PFSK-1 (cell line): Measurements from ENCODE around the gene USP16.

Source experiments
- FOXP2 ChIP-seq: optimal IDR thresholded peaks from 2 replicates; pipeline ENCODE3; 2011; ENCODE audit warnings: borderline replicate concordance, control low read depth, inconsistent platforms; ENCODE audit not compliant: insufficient read depth; ENCODE audit errors: extremely low read length, extremely low read depth
- POLR2AphosphoS5 ChIP-seq: IDR thresholded peaks from 2 replicates; pipeline ENCODE4 v1.6.1; 2012; ENCODE audit warnings: low read depth, mild to moderate bottlenecking, control low read depth, low read length, moderate library complexity
- SIN3A ChIP-seq: IDR thresholded peaks from 2 replicates; pipeline ENCODE4 v1.6.1; 2012; ENCODE audit warnings: mild to moderate bottlenecking, low read length, moderate library complexity, borderline replicate concordance; ENCODE audit not compliant: insufficient read depth
- TAF1 ChIP-seq: IDR thresholded peaks from 2 replicates; pipeline ENCODE4 v1.6.1; 2012; ENCODE audit warnings: low read length, control low read depth, borderline replicate concordance; ENCODE audit not compliant: insufficient read depth
- TF ChIP-seq, protein P1 (sequence below), 2 experiments: IDR thresholded peaks; 2 replicates each; pipeline versions ENCODE4 v1.6.1 to v1.8.0; 2011 to 2012; ENCODE audit warnings: low read depth in 2 of 2, low read length in 2 of 2, control low read depth in 1 of 2, inconsistent platforms in 1 of 2, mild to moderate bottlenecking in 1 of 2, moderate library complexity in 1 of 2; ENCODE audit not compliant: insufficient read depth in 1 of 2

The USP16 gene

DNA sequence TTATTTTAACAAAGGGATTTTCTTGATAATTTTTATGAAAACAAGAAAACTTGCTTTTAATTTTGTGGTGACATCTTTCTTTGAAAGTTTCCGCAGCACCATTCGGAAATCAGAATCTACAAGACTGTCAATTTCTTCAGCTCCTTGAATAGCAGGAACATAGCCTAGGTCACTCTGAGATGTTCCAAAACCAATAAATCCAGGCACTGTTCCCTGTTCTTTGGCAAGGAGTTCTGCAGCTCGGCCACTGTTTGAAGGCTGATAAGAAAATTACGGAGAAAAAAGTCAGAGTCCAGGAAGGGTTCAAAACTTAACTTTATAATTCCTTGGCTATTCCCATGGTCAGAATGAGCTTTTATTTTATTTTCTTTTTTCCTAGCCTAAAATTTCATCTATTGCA, 37.8 kb upstream of the USP16 start:
- TF ChIP-seq SIN3A = no peak

DNA sequence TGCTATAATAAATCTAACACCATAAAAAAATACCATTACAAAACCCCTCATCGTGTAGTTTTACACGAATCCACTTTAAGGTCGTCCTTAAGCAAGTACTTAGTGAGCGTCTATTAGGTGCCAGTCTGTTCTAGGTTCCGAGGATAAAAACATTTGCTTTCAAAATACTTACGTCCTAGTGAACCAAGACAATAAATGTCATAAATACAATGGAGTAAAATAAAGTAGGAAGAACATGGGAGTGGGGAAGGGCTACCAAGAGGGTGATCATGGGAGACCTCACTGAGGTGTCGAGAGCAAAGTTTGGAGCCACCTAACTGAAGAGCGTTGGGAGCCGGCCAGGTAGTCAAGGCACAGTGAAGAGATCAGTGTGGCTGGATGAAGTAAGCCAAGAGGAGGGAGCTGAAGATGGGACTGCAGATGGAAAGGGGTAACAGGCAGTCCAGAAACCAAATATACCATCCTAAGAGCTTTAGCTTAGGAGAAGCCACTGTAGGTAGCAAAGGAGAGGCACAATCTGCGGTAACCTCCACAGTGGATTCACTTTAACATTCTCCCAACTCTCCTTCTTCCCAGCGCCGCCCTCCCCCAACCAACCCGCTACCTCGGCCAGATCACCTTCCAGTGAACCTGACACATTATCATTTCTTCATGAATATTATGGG, 32.5 kb upstream of the USP16 start:
- TF ChIP-seq, protein P1, sequence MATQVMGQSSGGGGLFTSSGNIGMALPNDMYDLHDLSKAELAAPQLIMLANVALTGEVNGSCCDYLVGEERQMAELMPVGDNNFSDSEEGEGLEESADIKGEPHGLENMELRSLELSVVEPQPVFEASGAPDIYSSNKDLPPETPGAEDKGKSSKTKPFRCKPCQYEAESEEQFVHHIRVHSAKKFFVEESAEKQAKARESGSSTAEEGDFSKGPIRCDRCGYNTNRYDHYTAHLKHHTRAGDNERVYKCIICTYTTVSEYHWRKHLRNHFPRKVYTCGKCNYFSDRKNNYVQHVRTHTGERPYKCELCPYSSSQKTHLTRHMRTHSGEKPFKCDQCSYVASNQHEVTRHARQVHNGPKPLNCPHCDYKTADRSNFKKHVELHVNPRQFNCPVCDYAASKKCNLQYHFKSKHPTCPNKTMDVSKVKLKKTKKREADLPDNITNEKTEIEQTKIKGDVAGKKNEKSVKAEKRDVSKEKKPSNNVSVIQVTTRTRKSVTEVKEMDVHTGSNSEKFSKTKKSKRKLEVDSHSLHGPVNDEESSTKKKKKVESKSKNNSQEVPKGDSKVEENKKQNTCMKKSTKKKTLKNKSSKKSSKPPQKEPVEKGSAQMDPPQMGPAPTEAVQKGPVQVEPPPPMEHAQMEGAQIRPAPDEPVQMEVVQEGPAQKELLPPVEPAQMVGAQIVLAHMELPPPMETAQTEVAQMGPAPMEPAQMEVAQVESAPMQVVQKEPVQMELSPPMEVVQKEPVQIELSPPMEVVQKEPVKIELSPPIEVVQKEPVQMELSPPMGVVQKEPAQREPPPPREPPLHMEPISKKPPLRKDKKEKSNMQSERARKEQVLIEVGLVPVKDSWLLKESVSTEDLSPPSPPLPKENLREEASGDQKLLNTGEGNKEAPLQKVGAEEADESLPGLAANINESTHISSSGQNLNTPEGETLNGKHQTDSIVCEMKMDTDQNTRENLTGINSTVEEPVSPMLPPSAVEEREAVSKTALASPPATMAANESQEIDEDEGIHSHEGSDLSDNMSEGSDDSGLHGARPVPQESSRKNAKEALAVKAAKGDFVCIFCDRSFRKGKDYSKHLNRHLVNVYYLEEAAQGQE (IDR thresholded peaks at IDR 0.05; ENCODE audit: insufficient read depth in 1 of 2, low read depth in 2 of 2, low read length in 2 of 2) = no peak
- TF ChIP-seq TAF1 (no peak), POLR2AphosphoS5 (no peak), SIN3A (no peak), FOXP2 (no peak)

DNA sequence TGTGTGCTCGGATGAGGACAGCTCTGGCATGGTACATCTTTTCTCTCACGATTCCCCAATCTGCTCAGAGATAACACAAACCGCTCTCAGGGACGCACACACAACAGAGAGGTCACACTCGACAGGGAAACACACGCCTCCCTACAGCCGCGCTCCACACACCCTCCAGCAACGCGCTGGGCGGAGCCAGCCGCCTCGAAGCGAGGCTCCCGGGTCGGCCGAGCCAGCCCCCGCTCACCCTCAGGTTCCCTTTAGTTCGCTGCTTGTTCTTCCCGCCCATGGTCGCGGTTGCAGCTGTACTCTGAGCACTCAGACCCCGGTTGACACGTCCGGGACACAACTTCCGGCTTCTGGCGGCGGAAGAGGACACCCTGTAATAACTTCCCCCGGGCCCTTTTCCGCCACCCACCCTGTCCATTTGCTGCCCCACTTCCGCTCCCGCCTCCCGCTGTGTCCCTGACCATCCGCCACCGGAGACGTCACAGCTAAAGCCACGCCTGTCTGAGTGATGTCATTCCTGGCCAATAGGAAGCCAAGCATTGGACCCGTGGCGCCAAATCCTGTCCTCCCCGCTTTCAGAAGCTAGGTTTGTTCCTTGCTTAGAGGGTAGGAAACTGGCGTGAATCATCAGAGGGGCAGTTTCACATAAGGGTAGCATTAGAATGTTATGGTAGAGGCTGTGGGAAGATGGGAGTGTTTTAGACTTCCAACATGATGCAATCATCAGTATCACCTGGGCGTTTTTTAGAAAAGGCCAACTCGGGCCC, 31.8 kb upstream of the USP16 start, which contains the start of gene LTN1:
Gene LTN1, minus strand, starts transcription at position 352 of the 767 bp plus-strand sequence. Its CDS starts 72 bp downstream, at position 280.
- TF ChIP-seq TAF1 (peak; percentile 76; the same call in 1 of the 2 replicates), FOXP2 (peak; percentile 55), SIN3A (peak; percentile 78; the same call in 1 of the 2 replicates), POLR2AphosphoS5 (peak; percentile 87)
- TF ChIP-seq, protein P1 (IDR thresholded peaks at IDR 0.05; ENCODE audit: insufficient read depth in 1 of 2, low read depth in 2 of 2, low read length in 2 of 2) = no peak

DNA sequence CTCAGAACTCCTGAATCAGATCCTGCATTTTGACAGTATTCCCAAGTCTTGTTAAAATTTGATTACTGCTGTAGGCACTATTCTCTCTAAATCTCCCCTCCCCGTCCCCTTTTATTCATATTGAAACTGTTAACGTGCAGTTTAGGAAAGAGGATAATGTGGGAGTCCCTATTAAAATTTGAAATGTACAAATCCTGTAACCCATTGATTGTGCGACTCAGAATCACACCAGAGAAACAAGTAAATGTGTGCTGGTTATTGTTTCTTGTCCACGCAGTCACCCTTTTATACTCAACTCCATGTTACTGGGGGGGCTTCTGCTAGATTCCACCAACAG, 31.2 kb upstream of the USP16 start:
- TF ChIP-seq POLR2AphosphoS5 = no peak

DNA sequence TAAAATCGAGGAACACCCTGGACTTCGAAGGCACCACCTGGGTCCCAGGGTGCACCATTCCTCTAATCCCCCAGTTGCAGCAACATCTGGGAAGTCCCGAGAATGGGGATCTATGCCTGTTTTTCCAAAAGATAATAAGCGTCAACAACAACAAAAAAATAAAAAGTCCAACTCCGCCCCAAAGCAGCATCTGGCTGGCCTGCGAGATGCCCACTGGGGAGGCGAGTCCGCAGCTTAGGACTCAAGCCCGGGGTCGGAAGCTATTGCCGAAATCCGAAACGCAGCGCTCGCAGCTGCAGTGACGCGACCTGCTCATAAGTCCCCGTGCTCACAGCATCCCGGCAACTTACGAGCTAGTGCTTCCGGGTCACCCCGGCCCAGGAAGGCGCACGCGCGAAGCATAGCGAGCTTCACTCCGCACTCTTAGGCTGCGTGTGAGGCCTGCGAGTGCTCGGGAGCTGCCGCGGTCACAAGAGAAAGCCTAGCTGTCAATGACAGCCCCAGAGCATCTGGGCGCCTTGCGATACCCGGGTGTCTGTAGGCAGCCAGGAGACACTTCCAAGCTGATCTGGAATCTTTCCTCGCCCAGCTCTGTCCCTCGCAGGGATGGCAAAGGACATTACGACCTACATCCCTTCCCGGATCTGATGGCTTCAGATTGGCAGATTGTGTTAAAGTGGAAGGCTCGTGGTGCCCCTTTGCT, 21.9 kb upstream of the USP16 start:
- TF ChIP-seq SIN3A = peak; percentile 19; the same call in 1 of the 2 replicates
- TF ChIP-seq, protein P1 (IDR thresholded peaks at IDR 0.05; ENCODE audit: insufficient read depth in 1 of 2, low read depth in 2 of 2, low read length in 2 of 2) = peak in 1 of 2 experiments; percentile 67; a peak in 2 of 4 replicates
- TF ChIP-seq TAF1 = peak; percentile 89; the same call in 1 of the 2 replicates
- peak; percentile 99 for TF ChIP-seq POLR2AphosphoS5
- TF ChIP-seq FOXP2 = peak; percentile 94

DNA sequence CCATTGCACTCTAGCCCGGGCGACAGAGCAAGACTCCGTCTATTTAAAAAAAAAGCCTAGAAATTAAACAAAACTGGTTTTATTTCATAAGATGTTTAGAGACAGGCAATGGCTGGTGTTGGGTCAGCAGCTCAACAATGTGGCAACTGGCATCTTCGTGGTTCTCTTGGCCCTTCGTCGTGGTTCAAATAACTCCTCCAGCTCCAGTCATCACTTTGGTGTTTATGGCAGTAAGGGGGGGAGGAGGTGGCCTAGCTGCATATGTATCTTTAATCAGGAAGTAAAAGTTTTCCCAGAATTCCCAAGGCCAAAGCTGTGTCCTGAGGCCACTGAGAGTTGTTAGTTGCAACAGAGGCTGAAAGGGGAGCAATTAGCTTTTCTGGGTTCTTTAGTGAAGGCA, 18.8 kb upstream of the USP16 start:
- TF ChIP-seq FOXP2 (no peak), SIN3A (no peak), TAF1 (no peak), POLR2AphosphoS5 (no peak)
- TF ChIP-seq, protein P1 (IDR thresholded peaks at IDR 0.05; ENCODE audit: insufficient read depth in 1 of 2, low read depth in 2 of 2, low read length in 2 of 2) = no peak
